Neutrophil (primary cell): ENCODE data around the gene GTSE1.

Experiments used
- H3K27ac ChIP-seq: fragments of 200-600 bp; sonication (generic); 2 replicates; pipeline ENCODE4 v1.5.1; 2016; ENCODE audit warnings: mild to moderate bottlenecking, moderate library complexity
- H3K27me3 ChIP-seq: fragments of 200-600 bp; sonication (generic); 2 replicates; pipeline ENCODE4 v1.6.0; 2016; ENCODE audit warnings: mild to moderate bottlenecking
- H3K36me3 ChIP-seq: fragments of 200-600 bp; sonication (generic); 2 replicates; pipeline ENCODE4 v1.5.1; 2017
- H3K4me1 ChIP-seq, 2 experiments: fragments of 200-600 bp in 1 of 2; sonication (generic) in 1 of 2; 1 replicate in 1 of 2; 2 replicates in 1 of 2; pipeline versions ENCODE4 v1.5.1 to v1.6.1; 2013 to 2016; ENCODE audit warnings: low read depth in 1 of 2, low read length in 1 of 2, mild to moderate bottlenecking in 1 of 2, moderate library complexity in 1 of 2; ENCODE audit not compliant: control insufficient read depth in 1 of 2, insufficient read depth in 1 of 2
- H3K4me3 ChIP-seq, 2 experiments: fragments of 200-600 bp in 1 of 2; sonication (generic) in 1 of 2; 1 replicate in 1 of 2; 2 replicates in 1 of 2; pipeline ENCODE4 v1.5.1; 2013 to 2016; ENCODE audit warnings: low read depth in 1 of 2, low read length in 1 of 2, mild to moderate bottlenecking in 1 of 2, moderate library complexity in 1 of 2
- H3K9me3 ChIP-seq: fragments of 200-600 bp; sonication (generic); 2 replicates; pipeline ENCODE4 v1.5.1; 2016
- CTCF ChIP-seq: fragments of 200-600 bp; sonication (generic); IDR thresholded peaks from 2 replicates; pipeline ENCODE4 v1.5.1; 2016; ENCODE audit warnings: antibody characterized with exemption

GTSE1 gene

GRCh38 chr22:46272196-46272595 is 24.5 kb upstream of the GTSE1 start:
- Histone ChIP-seq H3K4me3 (no peak overlapping the region), H3K9me3 (no peaks in the 10 kb centered on the region), H3K27me3 (no peaks in the 10 kb centered on the region), H3K4me1 (peaks cover 10 to 16% of the 10 kb centered on the region in 2 experiments), H3K27ac (no peak overlapping the region), H3K36me3 (peaks cover 46% of the 10 kb centered on the region)
- TF ChIP-seq CTCF = no peak

- H3K36me3 ChIP-seq = peaks cover 51% of the 10 kb centered on the region
- no peak for TF ChIP-seq CTCF
- peaks cover 7 to 11% of the 10 kb centered on the region in 2 experiments for H3K4me1 ChIP-seq
- no peaks in the 10 kb centered on the region for H3K27me3 ChIP-seq
- H3K9me3 ChIP-seq = no peaks in the 10 kb centered on the region
- no peak overlapping the region for H3K4me3 ChIP-seq
- no peak overlapping the region for H3K27ac ChIP-seq
Measured at GRCh38 chr22:46272762-46273431, 23.8 kb upstream of the GTSE1 start.

- peaks cover under 1 to 4% of the 10 kb centered on the region in 2 experiments for H3K4me1 ChIP-seq
- H3K4me3 ChIP-seq = no peak overlapping the region
- no peak for TF ChIP-seq CTCF
- H3K27me3 ChIP-seq = no peaks in the 10 kb centered on the region
- no peak overlapping the region for H3K27ac ChIP-seq
- no peaks in the 10 kb centered on the region for H3K9me3 ChIP-seq
- peaks cover 58% of the 10 kb centered on the region for H3K36me3 ChIP-seq
Measured at GRCh38 chr22:46273432-46274148, 23.1 kb upstream of the GTSE1 start.

- TF ChIP-seq CTCF = no peak
- Histone ChIP-seq H3K9me3 (no peaks in the 10 kb centered on the region), H3K36me3 (peaks cover 66% of the 10 kb centered on the region)
Measured at GRCh38 chr22:46274381-46274780, 22.3 kb upstream of the GTSE1 start.

GRCh38 chr22:46275455-46276122 is 21.1 kb upstream of the GTSE1 start:
- no peaks in the 10 kb centered on the region for H3K9me3 ChIP-seq
- no peaks in the 10 kb centered on the region for H3K27me3 ChIP-seq
- H3K36me3 ChIP-seq = peaks cover 78% of the 10 kb centered on the region
- no peaks in the 10 kb centered on the region for H3K4me1 ChIP-seq
- no peak overlapping the region for H3K27ac ChIP-seq
- H3K4me3 ChIP-seq = no peak overlapping the region
- no peak for TF ChIP-seq CTCF

More at GRCh38 chr22:46274381-46274780, 22.3 kb upstream of the GTSE1 start:
- Histone ChIP-seq H3K27me3 (no peaks in the 10 kb centered on the region), H3K27ac (no peak overlapping the region), H3K4me3 (no peak overlapping the region), H3K4me1 (no peaks in the 10 kb centered on the region)
